ENCODE measurements around the gene ZBTB20. TPM values are rescaled to one million over a fixed set of nuclear protein-coding genes. Genes with fewer than 3 reads are reported as not detected.

ZBTB20 gene
- total and polyA plus RNA-seq, 2 of the 4 experiments (the other 2 are of a cell fraction): 0.75 to 14.7 TPM

DNA sequence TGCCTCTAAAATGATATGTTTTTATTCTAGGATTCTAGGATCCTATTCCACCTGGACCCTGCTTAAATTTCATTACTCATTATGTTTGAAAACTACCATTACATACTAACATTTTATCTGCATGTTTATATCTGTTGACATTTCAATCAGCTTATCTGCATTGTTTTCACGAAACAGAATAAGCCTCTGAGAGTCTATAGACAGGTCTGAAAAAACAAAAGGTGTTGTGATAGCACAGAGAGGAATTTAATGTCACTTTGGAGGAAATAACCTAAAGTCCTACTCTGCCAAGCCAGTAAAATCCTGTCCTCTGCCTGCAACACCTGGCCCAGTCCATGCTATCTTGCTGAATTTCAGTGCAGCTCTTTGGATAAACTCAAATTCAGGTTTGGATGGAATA, 315.2 kb downstream of the ZBTB20 start (continued):
- no peak for TF ChIP-seq RCOR1 (IDR thresholded peaks at IDR 0.05; ENCODE audit: insufficient replicate concordance, low read length)

DNA sequence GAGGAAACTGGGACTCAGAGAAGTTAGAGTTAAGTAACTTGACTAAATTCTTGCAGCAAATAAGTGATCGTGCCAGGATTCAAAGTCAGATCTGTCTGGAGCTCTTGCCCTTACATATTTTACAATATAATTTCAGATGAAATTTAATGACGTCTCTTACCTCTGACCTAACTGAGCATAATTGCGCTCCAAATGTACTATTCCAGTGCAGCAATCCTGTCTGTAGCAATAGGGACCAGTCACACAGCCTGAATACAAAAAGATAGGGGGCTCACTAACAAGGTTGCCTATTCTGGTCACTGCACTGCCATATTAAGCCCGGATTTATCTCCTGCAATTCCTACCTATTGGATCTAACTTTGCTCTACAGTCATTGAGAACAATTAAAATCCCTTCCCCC, 316.4 kb downstream of the ZBTB20 start:
- H3K27me3 ChIP-seq (ENCODE audit: control insufficient read depth, insufficient read depth, low read length): no peaks in the 10 kb centered on the region
- H2AK9ac ChIP-seq (replicated peaks; ENCODE audit: low read depth, low read length, poor library complexity): no peak overlapping the region
- in situ Hi-C loops (cut with MboI; ENCODE audit: low sequenced_read_pairs): loop anchor here (10.0 to 25.0 kb wide), 4 partner anchors 264 to 982 kb away; no protein-coding TSS in a partner anchor
- H2BK5ac ChIP-seq (ENCODE audit: low read depth, low read length, poor library complexity, severe bottlenecking): no peak overlapping the region
- BruUV-seq (replicated peaks): no TSS peak
- no peak overlapping the region for H3K4ac ChIP-seq (ENCODE audit: low read depth, low read length)
- ChIA-PET CTCF (no interaction called here), POLR2A (ENCODE audit: unreplicated experiment) (no interaction called here)
- WGBS, 2 experiments (ENCODE audit: extremely low coverage in 2 of 2, insufficient read length in 1 of 2): 100% methylated on average over 1 of the region's 4 CpGs; no CpG with 5 or more reads in 1 of the 2 experiments
- no peak overlapping the region for H2BK120ac ChIP-seq (ENCODE audit: low read depth, low read length)
- H3K18ac ChIP-seq (ENCODE audit: low read depth, low read length): no peak overlapping the region
- no peak overlapping the region for H2AFZ ChIP-seq (replicated peaks; ENCODE audit: low read length, poor library complexity)
- H4K20me1 ChIP-seq (ENCODE audit: insufficient read depth, low read length): no peaks in the 10 kb centered on the region
- no peaks in the 10 kb centered on the region for H3K9me3 ChIP-seq (ENCODE audit: control insufficient read depth, insufficient read depth, low read length)
- no peak overlapping the region for H4K91ac ChIP-seq (ENCODE audit: insufficient read depth, low read depth, low read length)
- no peak overlapping the region for H4K5ac ChIP-seq (ENCODE audit: low read depth, low read length)
- no peak overlapping the region for H2BK20ac ChIP-seq (ENCODE audit: low read depth, low read length)
- H3K4me2 ChIP-seq (ENCODE audit: low read depth, low read length): no peak overlapping the region
- H3K4me1 ChIP-seq (ENCODE audit: control insufficient read depth, insufficient read depth, low read length): peaks cover 2% of the 10 kb centered on the region
- H3K9ac ChIP-seq (ENCODE audit: low read depth, low read length): no peak overlapping the region
- H3K56ac ChIP-seq (ENCODE audit: extremely low read depth, insufficient read depth, low read length): 0 out of 2 replicates have a peak overlapping the region, but pooled peaks have one; percentile 4
- TF ChIP-seq POLR2A (IDR thresholded peaks at IDR 0.05; ENCODE audit: low read depth, low read length) (no peak), CHD1 (IDR thresholded peaks at IDR 0.05; ENCODE audit: low read depth, low read length) (no peak), RCOR1 (IDR thresholded peaks at IDR 0.05; ENCODE audit: insufficient replicate concordance, low read length) (no peak), MAFK (IDR thresholded peaks at IDR 0.05; ENCODE audit: low read depth, low read length) (no peak), NFE2L2 (IDR thresholded peaks at IDR 0.05; ENCODE audit: low read depth, low read length) (no peak), BHLHE40 (IDR thresholded peaks at IDR 0.05; ENCODE audit: low read depth, low read length) (no peak)
- TF ChIP-seq, protein P1, sequence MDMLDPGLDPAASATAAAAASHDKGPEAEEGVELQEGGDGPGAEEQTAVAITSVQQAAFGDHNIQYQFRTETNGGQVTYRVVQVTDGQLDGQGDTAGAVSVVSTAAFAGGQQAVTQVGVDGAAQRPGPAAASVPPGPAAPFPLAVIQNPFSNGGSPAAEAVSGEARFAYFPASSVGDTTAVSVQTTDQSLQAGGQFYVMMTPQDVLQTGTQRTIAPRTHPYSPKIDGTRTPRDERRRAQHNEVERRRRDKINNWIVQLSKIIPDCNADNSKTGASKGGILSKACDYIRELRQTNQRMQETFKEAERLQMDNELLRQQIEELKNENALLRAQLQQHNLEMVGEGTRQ (IDR thresholded peaks at IDR 0.05; ENCODE audit: low read depth, low read length): no peak
- no peaks in the 10 kb centered on the region for H3K79me1 ChIP-seq (ENCODE audit: low read depth in 1 of 2, low read length in 2 of 2)
- H4K8ac ChIP-seq (ENCODE audit: low read depth in 2 of 2, low read length in 2 of 2): no peak overlapping the region
- intact Hi-C loops (cut with micrococcal nuclease): loop anchor here (10.0 kb wide), 1 partner anchor 984 kb away; no protein-coding TSS in a partner anchor
- peaks cover 2% of the 10 kb centered on the region; the same call in 1 of the 2 replicates for H3K9me1 ChIP-seq (ENCODE audit: insufficient read depth, low read length)
- H2AK5ac ChIP-seq (ENCODE audit: low read depth, low read length): no peak overlapping the region
- no peak overlapping the region for H2BK15ac ChIP-seq (ENCODE audit: low read depth, low read length)
- dilution Hi-C loops (cut with HindIII; ENCODE audit: low sequenced_read_pairs, unreplicated experiment): no loop called here
- no peak overlapping the region for H3K23ac ChIP-seq (ENCODE audit: low read depth, low read length)
- DNase-seq (no peak), ATAC-seq (ENCODE audit: low read depth) (no peak)
- no peaks in the 10 kb centered on the region for H3K36me3 ChIP-seq (ENCODE audit: control insufficient read depth, insufficient read depth, low read length)
- no peak overlapping the region for H3K4me3 ChIP-seq (ENCODE audit: insufficient read depth, low read depth, low read length)
- no peak overlapping the region for H3K14ac ChIP-seq (replicated peaks; ENCODE audit: low read depth, low read length)
- no peak overlapping the region for H3K27ac ChIP-seq (ENCODE audit: insufficient read depth, low read length)

Data from IMR-90 (cell line).